OCI-LY7 (cell line): Measurements from ENCODE around the gene ENTR1. TPM values are rescaled to one million over a fixed set of nuclear protein-coding genes. Genes with fewer than 3 reads are reported as not detected.

Experiments used
- BruUV-seq: library from RNA; stranded (reverse); fragments of 400-500 nt; replicated peaks from 2 replicates; lab custom pipeline; 2021; lab: Mats Ljungman, UMichigan
- CTCF ChIA-PET: fragments of 300-600 bp; sonication (Branson Sonifier 250); formaldehyde crosslinking; loops from one replicate; lab custom pipeline; 2022; ENCODE audit warnings: antibody characterized with exemption; ENCODE audit not compliant: unreplicated experiment; lab: Charles Lee
- POLR2A ChIA-PET: fragments of 300-600 bp; sonication (Branson Sonifier 250); formaldehyde crosslinking; loops from one replicate; lab custom pipeline; 2022; ENCODE audit warnings: antibody characterized with exemption; lab: Charles Lee
- DNase-seq: peaks from one replicate; pipeline ENCODE4 v3.0.0-alpha.2; 2015; ENCODE audit warnings: low spot score
- H2AFZ ChIP-seq: fragments of 200-600 bp; sonication (generic), shearing (Covaris generic); 2 replicates; pipeline ENCODE4 v1.6.1; 2014; ENCODE audit warnings: mild to moderate bottlenecking, antibody characterized with exemption, low read length, moderate library complexity
- H3K27ac ChIP-seq: fragments of 200-600 bp; sonication (generic); 2 replicates; pipeline ENCODE4 v1.5.1; 2014; ENCODE audit warnings: mixed run types, low read depth, mild to moderate bottlenecking, moderate library complexity, low read length, inconsistent platforms; ENCODE audit not compliant: poor library complexity, severe bottlenecking
- H3K36me3 ChIP-seq: fragments of 200-600 bp; sonication (generic); 2 replicates; pipeline ENCODE4 v1.6.1; 2014; ENCODE audit warnings: mild to moderate bottlenecking, antibody characterized with exemption, low read length, moderate library complexity, mixed read lengths; ENCODE audit not compliant: insufficient read depth
- H3K4me1 ChIP-seq: fragments of 200-600 bp; sonication (generic); 2 replicates; pipeline ENCODE4 v1.5.1; 2014; ENCODE audit warnings: mild to moderate bottlenecking, low read length; ENCODE audit not compliant: insufficient read depth, poor library complexity, severe bottlenecking
- H3K4me2 ChIP-seq: fragments of 200-600 bp; sonication (generic); 2 replicates; pipeline ENCODE4 v1.6.1; 2014; ENCODE audit warnings: mild to moderate bottlenecking, low read length
- H3K4me3 ChIP-seq: fragments of 200-600 bp; sonication (generic); 2 replicates; pipeline ENCODE4 v1.5.1; 2014; ENCODE audit warnings: mild to moderate bottlenecking, low read depth, low read length; ENCODE audit not compliant: poor library complexity, severe bottlenecking
- H3K79me2 ChIP-seq: fragments of 200-600 bp; sonication (generic); 2 replicates; pipeline ENCODE4 v1.6.1; 2016; ENCODE audit warnings: low read depth, mild to moderate bottlenecking, low read length, moderate library complexity, mixed read lengths; ENCODE audit not compliant: insufficient read depth
- H3K9me2 ChIP-seq: fragments of 200-600 bp; sonication (generic); 2 replicates; pipeline ENCODE4 v1.6.1; 2016; ENCODE audit warnings: mild to moderate bottlenecking, low read length, mixed read lengths; ENCODE audit not compliant: insufficient read depth
- H3K9me3 ChIP-seq: fragments of 200-600 bp; sonication (generic); 2 replicates; pipeline ENCODE4 v1.6.1; 2014; ENCODE audit warnings: mild to moderate bottlenecking, mixed run types, low read length, mixed read lengths
- H4K20me1 ChIP-seq: fragments of 200-600 bp; sonication (generic); 2 replicates; pipeline ENCODE4 v1.6.1; 2014; ENCODE audit warnings: mild to moderate bottlenecking, antibody characterized with exemption, low read length, moderate library complexity, mixed read lengths; ENCODE audit not compliant: insufficient read depth
- CTCF ChIP-seq: fragments of 200-600 bp; sonication (generic); conservative IDR thresholded peaks from 2 replicates; pipeline ENCODE4 v1.5.1; 2014; ENCODE audit warnings: mild to moderate bottlenecking, antibody characterized with exemption, low read length, moderate library complexity, mixed read lengths
- EZH2phosphoT487 ChIP-seq: fragments of 200-600 bp; sonication (generic); IDR thresholded peaks from 2 replicates; pipeline ENCODE4 v1.6.1; 2018; ENCODE audit warnings: low read depth, borderline replicate concordance, mild to moderate bottlenecking, mixed run types, antibody characterized with exemption, low read length, moderate library complexity, mixed read lengths
- intact Hi-C: fragments of 100-400 bp; cut with micrococcal nuclease; formaldehyde crosslinking; loops from one replicate; pipeline ENCODE4 v1.10.0; 2022; ENCODE audit not compliant: unreplicated experiment
- total RNA-seq, 2 experiments: library from RNA; depleted of rRNA in 1 of 2; stranded (reverse); fragments of >200 nt in 1 of 2; shearing (Covaris generic) in 1 of 2; gene quantifications; 2 replicates each; pipeline ENCODE4 v1.2.3, GENCODE V29; 2014 to 2022

The ENTR1 gene
- total RNA-seq, 2 experiments from 2014 or later, result 103 to 109 TPM

- CTCF ChIA-PET, result no interaction called here
- H3K4me1 ChIP-seq, result no peaks in the 10 kb centered on the region
- no peaks in the 10 kb centered on the region for H3K9me2 ChIP-seq
- no peaks in the 10 kb centered on the region for H3K9me3 ChIP-seq
- no peak overlapping the region for H3K4me3 ChIP-seq
- no peak overlapping the region for H3K4me2 ChIP-seq
- POLR2A ChIA-PET, result no interaction called here
- intact Hi-C loops, result no loop called here
- no peak for DNase-seq
- no TSS peak for BruUV-seq
- TF ChIP-seq EZH2phosphoT487 (no peak), CTCF (no peak)
- no peaks in the 10 kb centered on the region; the same call in 1 of the 2 replicates for H4K20me1 ChIP-seq
- no peak overlapping the region for H2AFZ ChIP-seq
- H3K79me2 ChIP-seq, result no peaks in the 10 kb centered on the region
- H3K36me3 ChIP-seq, result peaks cover 76% of the 10 kb centered on the region
- H3K27ac ChIP-seq, result no peak overlapping the region
Observed at GRCh38 chr9:136377341-136378169, 32.9 kb downstream of the ENTR1 start.

GRCh38 chr9:136376457-136376856 lies 34.0 kb downstream of the ENTR1 start:
- H4K20me1 ChIP-seq, result no peaks in the 10 kb centered on the region; the same call in 1 of the 2 replicates
- H3K79me2 ChIP-seq, result no peaks in the 10 kb centered on the region
- intact Hi-C loops, result no loop called here
- no peak overlapping the region for H2AFZ ChIP-seq
- no peaks in the 10 kb centered on the region for H3K9me3 ChIP-seq
- TF ChIP-seq EZH2phosphoT487 (no peak), CTCF (no peak)
- no TSS peak for BruUV-seq
- H3K36me3 ChIP-seq, result peaks cover 65% of the 10 kb centered on the region
- no peaks in the 10 kb centered on the region for H3K9me2 ChIP-seq
- no peak overlapping the region for H3K4me3 ChIP-seq
- POLR2A ChIA-PET, result no interaction called here
- DNase-seq, result no peak
- no peaks in the 10 kb centered on the region for H3K4me1 ChIP-seq
- no peak overlapping the region for H3K4me2 ChIP-seq
- CTCF ChIA-PET, result no interaction called here
- no peak overlapping the region for H3K27ac ChIP-seq

- DNase-seq, result no peak
- Histone ChIP-seq H3K27ac (no peak overlapping the region), H3K9me3 (no peaks in the 10 kb centered on the region), H3K4me3 (no peak overlapping the region), H4K20me1 (no peaks in the 10 kb centered on the region; the same call in 1 of the 2 replicates), H3K4me2 (no peak overlapping the region), H3K4me1 (no peaks in the 10 kb centered on the region), H2AFZ (no peak overlapping the region), H3K36me3 (peaks cover 52% of the 10 kb centered on the region), H3K79me2 (no peaks in the 10 kb centered on the region), H3K9me2 (no peaks in the 10 kb centered on the region)
- no TSS peak for BruUV-seq
- TF ChIP-seq EZH2phosphoT487, result no peak
- no peak for TF ChIP-seq CTCF
- CTCF ChIA-PET, result no interaction called here
- intact Hi-C loops, result no loop called here
- POLR2A ChIA-PET, result no interaction called here
Observed at GRCh38 chr9:136375096-136375495, 35.3 kb downstream of the ENTR1 start.
